Memory B cell (primary cell): ENCODE measurements around the gene NCOA5.

Experiments
- ATAC-seq: fragments of 150-1000 bp; cut with Tn5 transposase; 2 replicates; pipeline ENCODE4 v1.10.0; 2021; ENCODE audit warnings: low read depth, mild to moderate bottlenecking, moderate library complexity
- DNase-seq, 2 donors: peaks; one replicate each; pipeline ENCODE4 v3.0.0; 2022; ENCODE audit warnings: low spot score in 2 of 2
- H3K27ac Mint-ChIP-seq: one replicate; pipeline ENCODE4 v1.8.0; 2022; ENCODE audit warnings: mild to moderate bottlenecking, moderate library complexity, mixed read lengths
- H3K27me3 Mint-ChIP-seq: one replicate; pipeline ENCODE4 v1.8.0; 2022; ENCODE audit warnings: mixed read lengths
- H3K36me3 Mint-ChIP-seq: one replicate; pipeline ENCODE4 v1.8.0; 2022; ENCODE audit warnings: mild to moderate bottlenecking, mixed read lengths
- H3K4me1 Mint-ChIP-seq: one replicate; pipeline ENCODE4 v1.8.0; 2022; ENCODE audit warnings: mixed read lengths
- H3K4me3 Mint-ChIP-seq: one replicate; pipeline ENCODE4 v1.8.0; 2022; ENCODE audit warnings: mild to moderate bottlenecking, moderate library complexity, mixed read lengths
- H3K9me3 Mint-ChIP-seq: one replicate; pipeline ENCODE4 v1.8.0; 2022; ENCODE audit warnings: mixed read lengths

Gene NCOA5

DNA sequence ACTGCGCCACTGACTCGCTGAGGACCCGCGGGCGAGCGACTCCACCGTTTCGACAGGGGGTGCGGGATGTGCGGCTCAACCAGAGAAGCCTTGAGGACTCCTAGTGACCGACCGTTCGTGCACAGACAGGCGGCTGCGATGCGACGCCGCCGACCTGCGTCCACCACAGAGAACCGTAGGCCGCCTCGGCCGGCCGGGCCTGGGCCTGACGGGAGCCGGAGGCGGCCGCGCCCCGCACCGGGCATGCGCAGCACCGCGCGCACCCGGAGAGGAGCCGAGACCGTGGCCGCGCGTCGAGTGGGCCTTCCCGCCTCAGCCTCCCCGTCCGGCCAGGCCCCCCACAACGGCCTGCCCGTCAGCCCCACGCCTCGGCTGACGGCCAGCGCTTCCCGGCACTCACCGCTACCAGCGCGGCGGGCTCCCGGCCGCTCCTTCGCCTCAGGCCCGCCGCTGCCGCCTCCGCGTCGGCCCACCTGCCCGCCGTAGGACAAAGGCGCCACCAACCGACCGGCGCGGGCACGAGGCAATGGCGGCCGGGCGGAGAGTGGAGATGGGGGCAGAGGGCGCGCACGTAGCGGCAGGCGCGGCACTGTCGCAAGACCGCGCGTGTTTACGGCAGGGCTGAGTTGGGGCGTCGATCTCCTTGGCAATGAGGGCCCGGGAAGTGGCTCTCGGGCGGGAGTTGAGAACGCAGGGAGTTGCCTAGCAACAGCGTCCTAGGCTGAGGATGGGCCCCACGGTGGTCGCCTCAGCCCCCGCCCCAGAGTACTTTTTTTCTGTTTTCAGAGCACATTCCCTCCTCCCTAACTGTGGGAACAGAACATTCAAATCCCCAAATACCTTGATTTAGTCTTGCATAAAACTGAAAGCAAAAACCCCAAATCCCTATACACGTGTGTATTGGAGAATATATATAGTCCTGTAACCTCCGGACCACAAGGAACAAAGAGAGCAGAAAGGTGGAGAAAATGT is at the start of gene NCOA5:
TSS of gene NCOA5 (minus strand) at position 546 of the 972 bp plus-strand sequence. CDS start 10,538 bp downstream, outside the sequence.
- Mint-ChIP-seq H3K36me3 (peaks cover 5% of the 10 kb centered on the region), H3K4me1 (peaks cover 33% of the 10 kb centered on the region), H3K27ac (peak within 1 kb of the TSS; percentile 90), H3K4me3 (peak within 1 kb of the TSS; percentile 86), H3K27me3 (no peaks in the 10 kb centered on the region), H3K9me3 (no peaks in the 10 kb centered on the region)
- DNase-seq = peak; percentile 88 to 94
- peak; percentile 85 for ATAC-seq

DNA sequence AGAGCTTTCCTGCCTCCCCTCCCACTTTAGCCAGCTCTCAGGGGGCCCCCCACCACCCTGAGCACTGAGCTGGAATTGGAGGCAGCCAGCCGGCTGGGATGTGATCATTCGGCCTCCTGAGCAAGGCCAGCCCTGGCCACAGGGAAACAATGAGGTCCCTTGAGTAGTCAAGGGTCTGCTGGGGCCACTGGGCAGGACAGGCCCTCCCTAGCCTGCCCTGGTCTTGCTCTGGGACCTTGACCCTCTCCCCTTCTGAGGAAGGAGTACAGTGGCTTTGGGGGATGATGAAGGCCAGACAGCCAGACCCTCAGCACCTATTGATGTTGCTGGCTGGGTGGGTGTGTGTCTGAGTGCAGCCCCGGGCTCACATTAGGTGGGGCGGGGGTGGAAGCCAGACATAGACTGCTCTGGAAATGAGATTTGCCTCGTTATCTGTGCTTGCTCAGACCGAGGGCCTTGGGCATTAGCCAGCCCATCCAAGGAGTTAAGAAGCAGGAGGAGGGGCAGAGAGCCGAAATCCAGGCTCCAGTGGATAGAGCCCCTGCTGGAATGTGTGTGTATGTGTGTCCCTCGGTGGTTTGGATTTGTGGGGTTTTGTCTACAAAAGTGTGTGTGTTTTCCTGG is 49.6 kb upstream of the NCOA5 start:
- ATAC-seq (no peak), DNase-seq (no peak)
- H3K4me3 Mint-ChIP-seq = no peak overlapping the region
- H3K9me3 Mint-ChIP-seq = no peaks in the 10 kb centered on the region
- peaks cover 37% of the 10 kb centered on the region for H3K27me3 Mint-ChIP-seq
- no peaks in the 10 kb centered on the region for H3K36me3 Mint-ChIP-seq
- H3K27ac Mint-ChIP-seq = no peak overlapping the region
- peaks cover 24% of the 10 kb centered on the region for H3K4me1 Mint-ChIP-seq

DNA sequence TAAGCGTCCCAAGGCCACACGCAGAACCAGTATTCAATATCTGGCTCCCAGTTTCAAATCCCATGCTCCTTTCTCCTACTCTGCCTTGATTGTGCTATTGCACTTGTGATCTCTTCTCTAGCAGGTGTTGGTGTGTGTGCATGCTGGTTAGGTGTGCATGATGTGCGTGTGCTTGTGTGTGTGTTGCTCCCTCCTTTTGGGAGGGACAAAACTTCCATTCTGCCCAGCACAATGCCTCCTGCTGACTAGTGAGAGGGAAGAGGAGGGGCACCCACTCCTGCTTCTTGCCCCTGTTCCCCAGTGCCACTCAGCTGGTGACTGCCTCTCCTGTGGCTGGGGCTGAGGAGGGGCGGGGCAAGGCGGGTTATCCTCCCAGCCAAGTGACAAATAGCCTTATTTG is 48.1 kb upstream of the NCOA5 start:
- Mint-ChIP-seq H3K36me3 (no peaks in the 10 kb centered on the region), H3K27me3 (peaks cover 35% of the 10 kb centered on the region), H3K9me3 (no peaks in the 10 kb centered on the region), H3K27ac (no peak overlapping the region), H3K4me1 (peaks cover 27% of the 10 kb centered on the region), H3K4me3 (no peak overlapping the region)
- ATAC-seq (no peak), DNase-seq (no peak)

DNA sequence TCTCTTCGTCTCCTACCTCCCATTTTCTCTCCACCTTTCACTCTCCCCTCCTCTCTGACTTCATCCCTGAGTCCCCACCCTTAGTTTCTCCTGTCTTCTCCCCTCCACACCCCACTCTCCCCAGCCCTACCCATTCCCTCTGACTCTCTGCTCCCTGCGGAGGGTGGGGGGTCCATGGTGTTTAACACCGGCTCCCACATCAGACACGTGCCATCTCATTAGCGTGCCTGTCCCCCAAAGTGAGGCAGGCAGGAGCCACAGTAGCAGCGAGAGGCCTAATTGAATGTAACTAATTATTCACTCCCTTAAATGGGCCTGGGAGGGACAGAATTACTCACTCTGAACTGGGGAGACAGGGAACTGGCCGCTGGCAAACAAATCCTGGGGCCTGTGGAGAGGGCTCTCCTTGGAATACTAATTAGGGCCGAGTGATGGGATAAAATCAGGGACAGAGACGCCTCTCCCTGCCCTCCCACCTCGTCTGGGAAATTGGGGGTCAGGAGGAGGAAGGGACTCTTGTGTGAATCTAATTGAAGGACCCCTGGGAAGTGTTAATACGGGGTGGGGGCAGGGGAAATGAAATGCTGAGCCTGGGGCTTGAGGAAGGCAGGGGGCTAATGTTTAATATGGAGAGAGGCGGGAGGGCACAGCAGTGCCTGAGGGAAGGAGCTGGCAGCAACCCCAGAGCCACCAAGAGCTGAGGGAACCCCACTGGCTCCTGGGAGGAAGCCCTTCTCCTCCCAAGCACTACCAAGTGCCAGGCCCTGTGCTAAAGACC is 46.3 kb upstream of the NCOA5 start:
- H3K9me3 Mint-ChIP-seq = no peaks in the 10 kb centered on the region
- no peaks in the 10 kb centered on the region for H3K36me3 Mint-ChIP-seq
- no peak overlapping the region for H3K4me3 Mint-ChIP-seq
- ATAC-seq = no peak
- DNase-seq = no peak
- H3K27me3 Mint-ChIP-seq = peaks cover 25% of the 10 kb centered on the region
- H3K27ac Mint-ChIP-seq = no peak overlapping the region
- peaks cover 40% of the 10 kb centered on the region for H3K4me1 Mint-ChIP-seq

DNA sequence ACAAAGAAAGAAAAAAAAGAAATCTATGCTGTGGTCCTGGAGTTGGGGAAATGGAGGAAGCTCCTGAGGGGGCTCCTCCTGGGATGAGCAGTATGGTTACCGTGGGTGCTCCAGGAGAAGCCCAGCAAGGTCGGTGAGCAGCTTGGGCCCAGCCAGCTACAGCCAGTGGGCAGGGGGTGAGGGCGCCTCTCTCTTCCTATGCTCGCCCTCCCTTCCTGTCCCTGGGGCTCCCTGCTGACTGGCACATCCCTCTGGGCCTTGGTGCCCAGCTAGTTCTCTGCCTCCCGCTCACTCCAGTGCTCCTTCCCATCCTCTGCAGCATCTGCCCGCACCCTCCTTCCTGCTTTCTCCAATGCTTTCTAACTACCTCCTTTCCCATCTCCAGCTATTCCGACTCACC is 45.0 kb upstream of the NCOA5 start:
- Mint-ChIP-seq H3K27me3 (peaks cover 18% of the 10 kb centered on the region), H3K9me3 (no peaks in the 10 kb centered on the region), H3K4me3 (no peak overlapping the region), H3K36me3 (no peaks in the 10 kb centered on the region), H3K4me1 (peaks cover 45% of the 10 kb centered on the region), H3K27ac (no peak overlapping the region)
- ATAC-seq (no peak), DNase-seq (no peak)

DNA sequence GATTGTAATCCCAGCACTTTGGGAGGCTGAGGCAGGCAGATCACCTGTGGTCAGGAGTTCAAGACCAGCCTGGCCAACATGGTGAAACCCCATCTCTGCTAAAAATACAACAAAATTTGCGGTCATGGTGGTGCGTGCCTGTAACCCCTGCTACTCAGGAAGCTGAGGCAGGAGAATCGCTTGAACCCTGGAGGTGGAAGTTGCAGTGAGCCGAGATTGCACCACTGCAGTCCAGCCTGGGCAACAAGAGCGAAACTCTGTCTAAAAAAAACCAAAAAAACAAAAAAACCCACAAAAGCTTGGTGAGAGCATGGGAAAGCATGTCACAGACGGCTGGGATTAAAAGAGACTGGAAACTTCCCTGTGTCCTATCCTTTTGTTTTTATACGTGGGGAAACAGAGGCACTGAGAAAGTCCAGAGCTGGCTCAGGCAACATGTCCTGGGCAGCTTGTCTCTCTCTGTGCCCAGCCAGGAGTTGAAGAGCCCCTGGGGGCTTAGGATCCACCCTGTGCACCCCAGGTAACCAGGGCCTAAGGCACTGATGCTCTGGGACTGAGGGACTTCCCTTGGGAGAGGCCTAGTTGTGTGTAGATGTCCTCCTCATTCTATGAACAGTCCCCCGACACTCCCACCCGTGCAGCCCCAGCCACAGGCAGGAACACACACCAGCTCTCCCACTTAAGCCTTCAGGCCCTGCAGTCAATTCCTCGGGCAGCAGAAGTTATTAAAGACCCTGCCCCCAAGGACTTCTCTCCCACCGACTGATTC is 44.3 kb upstream of the NCOA5 start:
- no peaks in the 10 kb centered on the region for H3K36me3 Mint-ChIP-seq
- H3K4me1 Mint-ChIP-seq = peaks cover 42% of the 10 kb centered on the region
- H3K9me3 Mint-ChIP-seq = no peaks in the 10 kb centered on the region
- peaks cover 15% of the 10 kb centered on the region for H3K27me3 Mint-ChIP-seq
- H3K27ac Mint-ChIP-seq = no peak overlapping the region
- DNase-seq = no peak
- ATAC-seq = no peak
- H3K4me3 Mint-ChIP-seq = no peak overlapping the region

DNA sequence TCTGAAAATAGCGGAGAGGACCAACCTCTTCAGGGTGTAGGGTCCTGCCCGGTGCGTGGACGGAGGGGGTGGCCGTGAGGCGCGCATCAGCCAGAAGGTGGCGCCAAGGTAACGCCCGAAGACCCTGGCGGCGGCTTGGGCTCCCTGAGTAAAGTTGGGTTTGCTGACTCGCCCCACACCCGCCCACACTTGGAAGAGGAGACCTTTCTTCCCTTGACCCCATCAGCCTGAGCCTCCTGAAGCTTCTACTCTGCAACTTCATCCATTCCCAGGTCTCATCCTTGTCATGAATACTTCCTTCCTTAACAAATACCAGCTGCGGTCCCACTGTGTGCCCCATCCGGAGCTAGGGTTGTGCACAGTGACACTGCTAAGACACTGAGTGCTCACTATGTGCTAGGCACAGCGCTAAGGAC is 43.0 kb upstream of the NCOA5 start:
- DNase-seq (peak; percentile 66 to 67), ATAC-seq (peak; percentile 72)
- Mint-ChIP-seq H3K9me3 (no peaks in the 10 kb centered on the region), H3K27me3 (peaks cover 12% of the 10 kb centered on the region), H3K4me1 (peaks cover 47% of the 10 kb centered on the region), H3K4me3 (no peak overlapping the region), H3K36me3 (peaks cover 4% of the 10 kb centered on the region), H3K27ac (no peak overlapping the region)

DNA sequence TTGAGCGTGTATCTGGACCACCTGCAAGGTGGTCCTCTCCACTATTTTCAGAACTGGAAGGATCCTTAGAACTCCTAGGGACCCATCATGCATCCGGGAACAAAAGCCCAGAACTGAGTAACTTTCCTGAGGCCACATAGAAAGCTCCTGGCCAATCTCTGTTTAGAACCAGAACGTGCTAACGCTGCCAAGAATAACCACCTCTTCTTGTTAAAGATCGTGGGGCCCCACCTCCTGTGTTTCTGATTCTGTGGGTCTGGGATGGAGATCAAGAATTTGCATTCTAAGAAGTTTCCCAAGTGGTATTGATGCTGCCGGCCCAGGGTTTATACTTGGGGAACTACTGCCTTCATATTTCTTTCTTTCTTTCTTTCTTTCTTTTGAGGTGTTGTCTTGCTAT is 41.6 kb upstream of the NCOA5 start:
- Mint-ChIP-seq H3K36me3 (peaks cover 11% of the 10 kb centered on the region), H3K4me1 (peaks cover 45% of the 10 kb centered on the region), H3K4me3 (no peak overlapping the region), H3K9me3 (no peaks in the 10 kb centered on the region), H3K27me3 (peaks cover 8% of the 10 kb centered on the region), H3K27ac (no peak overlapping the region)
- DNase-seq (no peak), ATAC-seq (no peak)

DNA sequence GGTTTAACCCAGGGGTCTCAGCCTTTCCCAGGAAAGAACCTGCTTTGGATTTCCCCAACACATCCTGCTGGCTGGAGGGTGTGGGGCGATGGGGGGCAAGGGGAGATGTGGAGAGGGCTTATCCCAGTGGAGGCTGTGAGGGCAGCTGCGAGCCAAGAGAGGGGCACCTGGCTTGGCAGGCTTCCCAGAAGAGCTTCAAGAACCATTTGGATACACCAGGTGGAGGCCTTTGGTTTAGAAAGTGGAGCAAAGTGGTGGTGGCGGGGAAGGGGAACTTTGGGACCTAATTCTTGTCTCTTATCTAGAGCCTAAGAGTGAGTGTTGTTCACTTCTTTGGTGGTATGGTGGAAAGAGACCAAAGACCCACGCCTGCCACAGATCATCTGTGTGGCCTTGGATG is 40.8 kb upstream of the NCOA5 start:
- peaks cover 17% of the 10 kb centered on the region for H3K36me3 Mint-ChIP-seq
- no peak overlapping the region for H3K4me3 Mint-ChIP-seq
- peaks cover 46% of the 10 kb centered on the region for H3K4me1 Mint-ChIP-seq
- DNase-seq = no peak
- no peaks in the 10 kb centered on the region for H3K9me3 Mint-ChIP-seq
- peak; percentile 7 for ATAC-seq
- H3K27ac Mint-ChIP-seq = peak overlapping the region; percentile 67
- peaks cover 3% of the 10 kb centered on the region for H3K27me3 Mint-ChIP-seq

DNA sequence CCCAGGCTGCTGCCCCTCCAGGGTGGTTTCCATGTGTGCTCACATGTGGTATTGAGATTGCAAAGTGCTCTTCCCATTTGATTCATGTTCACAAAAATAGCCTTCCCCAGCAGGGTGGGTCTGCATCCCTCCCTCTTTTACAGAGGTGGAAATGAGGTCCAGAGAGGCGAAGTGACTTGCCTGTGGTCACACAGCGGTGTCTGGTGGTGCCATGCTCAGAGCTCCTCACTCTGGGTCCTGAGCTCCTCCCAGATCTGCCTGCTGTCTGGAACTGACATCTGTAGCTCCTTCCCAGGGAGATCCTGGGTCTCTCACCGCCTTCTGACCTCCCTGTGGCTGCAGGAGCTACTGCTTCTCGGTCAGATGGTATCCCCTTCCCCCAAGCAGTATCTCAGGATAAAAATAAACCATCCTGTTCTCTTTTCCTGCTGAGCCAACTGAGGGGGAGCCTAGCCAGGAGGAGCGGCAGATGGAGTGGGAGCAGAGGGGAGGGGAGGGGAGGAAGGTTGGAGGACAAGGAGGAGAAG is 40.3 kb upstream of the NCOA5 start:
- Mint-ChIP-seq H3K4me1 (peaks cover 47% of the 10 kb centered on the region), H3K36me3 (peaks cover 19% of the 10 kb centered on the region), H3K9me3 (no peaks in the 10 kb centered on the region), H3K4me3 (no peak overlapping the region), H3K27ac (peak overlapping the region; percentile 67), H3K27me3 (peaks cover 3% of the 10 kb centered on the region)
- ATAC-seq = peak; percentile 12
- DNase-seq = no peak

DNA sequence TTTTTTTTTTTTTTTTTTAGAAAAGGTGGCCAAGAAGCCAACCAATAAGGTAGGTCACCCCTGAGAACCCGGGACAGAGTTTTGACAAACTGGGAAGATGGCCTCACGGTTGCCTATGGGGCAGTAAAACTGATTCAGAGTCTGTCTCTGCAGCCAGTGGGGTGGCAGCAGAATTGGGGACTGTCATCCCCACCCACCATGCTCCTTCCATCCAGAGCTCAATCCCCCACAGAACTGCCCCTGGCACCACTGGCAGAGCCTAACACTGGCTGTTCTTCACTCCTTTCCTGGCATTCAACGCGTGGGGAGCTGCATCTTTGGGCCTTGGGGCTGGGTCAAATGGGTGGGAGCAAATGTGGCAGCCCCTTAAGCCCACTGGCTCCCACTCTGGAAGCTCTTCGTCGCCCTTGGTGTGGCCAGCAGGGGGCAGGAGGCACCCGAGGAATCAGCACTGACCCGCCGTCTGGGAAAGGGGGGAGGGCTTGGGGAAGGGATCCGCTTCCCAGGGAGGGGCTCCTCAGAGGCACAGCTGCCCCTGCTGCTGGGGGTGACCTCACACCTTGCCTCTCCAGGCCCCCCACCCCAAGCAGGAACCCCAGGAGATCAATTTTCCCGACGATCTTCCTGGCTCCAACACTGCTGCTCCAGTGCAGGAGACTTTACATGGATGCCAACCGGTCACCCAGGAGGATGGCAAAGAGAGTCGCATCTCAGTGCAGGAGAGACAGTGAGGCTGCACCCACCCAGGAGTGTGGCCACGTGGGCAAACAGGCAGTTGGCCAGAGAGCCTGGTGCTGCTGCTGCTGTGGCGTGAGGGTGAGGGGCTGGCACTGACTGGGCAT is 38.8 kb upstream of the NCOA5 start:
- peak; percentile 16 for ATAC-seq
- Mint-ChIP-seq H3K36me3 (peaks cover 26% of the 10 kb centered on the region), H3K4me3 (no peak overlapping the region), H3K27ac (peak overlapping the region; percentile 57), H3K9me3 (no peaks in the 10 kb centered on the region), H3K27me3 (no peaks in the 10 kb centered on the region), H3K4me1 (peaks cover 51% of the 10 kb centered on the region)
- DNase-seq = no peak

DNA sequence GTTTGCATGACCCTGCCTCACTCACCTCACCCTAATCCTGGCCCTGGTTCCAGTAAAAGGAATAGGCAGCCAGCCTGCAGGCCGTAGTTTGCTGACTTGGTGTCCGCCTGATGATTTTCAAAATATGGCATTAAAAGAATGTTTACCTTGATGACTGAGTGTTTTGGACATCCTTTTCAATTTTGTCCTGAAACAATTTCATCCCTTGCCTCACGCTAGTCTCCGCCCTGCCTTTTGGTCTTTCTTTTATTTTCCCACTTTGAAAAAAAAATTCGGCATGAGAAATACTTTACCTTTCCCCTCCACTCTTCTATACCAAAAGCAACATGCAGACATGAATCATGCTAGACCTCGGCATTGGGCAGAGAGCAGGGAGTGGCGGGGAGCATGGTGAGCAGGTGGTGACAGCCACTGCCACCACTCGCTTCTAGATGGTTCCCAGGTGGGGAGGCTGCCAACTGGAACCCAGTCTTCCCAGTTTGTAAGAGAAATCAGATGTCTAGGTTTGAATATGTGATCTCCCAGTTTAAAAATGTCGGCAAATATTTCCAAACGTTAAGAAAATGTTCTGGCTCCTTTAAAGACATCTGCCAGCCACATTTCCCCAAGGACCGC is 37.7 kb upstream of the NCOA5 start:
- no peaks in the 10 kb centered on the region for H3K9me3 Mint-ChIP-seq
- ATAC-seq = no peak
- H3K27ac Mint-ChIP-seq = peak overlapping the region; percentile 17
- H3K36me3 Mint-ChIP-seq = peaks cover 31% of the 10 kb centered on the region
- H3K27me3 Mint-ChIP-seq = no peaks in the 10 kb centered on the region
- peaks cover 49% of the 10 kb centered on the region for H3K4me1 Mint-ChIP-seq
- no peak overlapping the region for H3K4me3 Mint-ChIP-seq
- DNase-seq = no peak
